ENCODE data around the gene DDX21.

DNA sequence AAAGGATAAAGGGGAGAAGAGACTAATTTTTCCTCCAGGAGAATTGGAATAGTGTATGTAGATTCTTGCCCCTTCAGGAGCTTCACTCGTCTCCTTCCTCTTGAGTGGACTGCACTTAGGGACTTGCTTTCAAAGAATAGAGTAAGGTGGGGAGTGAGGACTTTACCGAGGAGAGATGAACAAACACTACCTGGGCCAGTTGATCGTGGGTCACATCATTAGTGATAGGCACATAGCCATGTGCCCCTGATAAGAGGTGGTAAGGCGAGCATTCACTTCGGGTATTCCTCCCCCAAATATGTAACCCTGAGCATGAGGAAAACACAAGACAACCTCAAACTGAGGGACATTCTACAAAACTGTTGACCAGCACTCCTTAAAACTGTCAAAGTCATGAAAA, 18.0 kb downstream of the DDX21 start:
- TF ChIP-seq EZH2 (IDR thresholded peaks at IDR 0.05) (no peak), POLR2AphosphoS5 (IDR thresholded peaks at IDR 0.05; ENCODE audit: borderline replicate concordance, low read depth, low read length) (no peak), FOXP2 (optimal IDR thresholded peaks at IDR 0.05; ENCODE audit: control extremely low read depth, extremely low read length, insufficient read depth) (no peak)
